Measurements from ENCODE around the gene TTC24. TPM values are rescaled to one million over a fixed set of nuclear protein-coding genes. Genes with fewer than 3 reads are reported as not detected.

Gene TTC24
- total and polyA plus RNA-seq, 10 of the 15 experiments (the other 5 are each of a cell fraction or from before 2014, with no cell fraction given): 0.05 to 6.4 (median 2.9) TPM; not detected in 1

GRCh38 chr1:156566436-156566835 is 13.1 kb upstream of the TTC24 start:
- ChIA-PET POLR2A (no interaction called here), SMC1A (ENCODE audit: uncharacterized antibody, unreplicated experiment) (interaction anchor here (1.0 to 2.7 kb wide), 2 partner anchors 12 to 86 kb away, joined by 3 to 9 read pairs; no protein-coding TSS in a partner anchor), RAD21 (ENCODE audit: unreplicated experiment) (no interaction called here), CTCF (interaction anchor here (1.9 kb wide), 1 partner anchor 120 kb away, joined by 6 read pairs; no protein-coding TSS in a partner anchor)
- Histone ChIP-seq H3K36me3 (ENCODE audit: control insufficient read depth in 2 of 2, insufficient read depth in 2 of 2, low read length in 1 of 2) (no peaks in the 10 kb centered on the region), H2AFZ (ENCODE audit: control insufficient read depth, low read depth, low read length) (no peak overlapping the region), H4K20me1 (ENCODE audit: control insufficient read depth, insufficient read depth) (no peaks in the 10 kb centered on the region), H3K27me3 (replicated peaks in 1 of 2; ENCODE audit: control insufficient read depth in 2 of 2, insufficient read depth in 2 of 2, low read length in 1 of 2) (no peaks in the 10 kb centered on the region), H3K4me1 (ENCODE audit: control insufficient read depth, insufficient read depth, low read length) (0 out of 2 replicates have a peak, but pooled peaks cover under 1% of the 10 kb centered on the region), H3K27ac (ENCODE audit: control insufficient read depth, insufficient read depth) (no peak overlapping the region), H3K9me3 (replicated peaks; ENCODE audit: control insufficient read depth, insufficient read depth, low read length) (no peaks in the 10 kb centered on the region), H3K9ac (ENCODE audit: control insufficient read depth, insufficient read depth, low read length) (no peak overlapping the region), H3K4me2 (ENCODE audit: control insufficient read depth, insufficient read depth) (no peak overlapping the region), H3K4me3 (no peak overlapping the region), H3K79me2 (ENCODE audit: control insufficient read depth, insufficient read depth, low read length) (no peaks in the 10 kb centered on the region)
- WGBS (ENCODE audit: insufficient coverage, insufficient replicate concordance, low lambda C conversion rate, missing lambda C conversion rate): 100% methylated on average over 4 of the region's 4 CpGs
- in situ Hi-C loops (cut with MboI) (no loop called here), intact Hi-C loops (cut with micrococcal nuclease; ENCODE audit: unreplicated experiment) (no loop called here)
- ATAC-seq: no peak
- FAIRE-seq: no peak
- BruUV-seq (replicated peaks): no TSS peak
- TF ChIP-seq IRF4 (IDR thresholded peaks at IDR 0.05; ENCODE audit: low read depth, low read length) (no peak), POLR2A (IDR thresholded peaks at IDR 0.05; ENCODE audit: low read depth, low read length) (no peak), BRCA1 (IDR thresholded peaks at IDR 0.05; ENCODE audit: low read depth, low read length) (no peak), ZNF207 (IDR thresholded peaks at IDR 0.05; ENCODE audit: borderline replicate concordance) (no peak)
- no peak for DNase-seq (ENCODE audit: low read depth, low spot score)

DNA sequence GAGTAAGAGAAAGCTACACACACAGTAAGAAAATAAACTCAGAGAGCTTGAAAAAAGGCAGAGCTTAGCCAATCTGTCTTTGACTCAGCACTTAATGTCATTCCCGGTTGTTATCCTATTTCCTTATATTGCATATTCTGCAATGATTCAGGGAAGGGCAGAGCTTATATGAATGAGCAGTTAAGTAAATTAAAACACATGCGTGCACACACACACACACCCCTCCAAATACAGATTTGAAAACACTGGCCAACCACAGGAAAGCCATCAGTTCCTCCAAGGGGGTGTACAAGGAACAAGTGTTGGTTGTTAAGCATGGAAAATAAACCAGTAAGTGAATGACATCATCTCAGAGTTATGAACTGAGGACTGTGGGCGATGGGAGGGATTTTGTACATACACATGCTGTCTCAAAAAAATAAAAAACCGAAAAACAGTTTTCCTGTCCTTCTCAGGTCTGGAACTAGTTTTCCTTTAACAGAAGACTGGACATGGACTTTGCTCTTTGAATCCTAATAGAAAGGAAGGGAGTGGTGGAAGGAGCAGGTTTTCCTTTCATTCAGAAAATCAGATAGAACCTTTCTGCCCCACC is 8.2 kb upstream of the TTC24 start:
- no peak for DNase-seq (ENCODE audit: low read depth, low spot score)
- FAIRE-seq: no peak
- in situ Hi-C loops (cut with MboI): no loop called here
- ATAC-seq: no peak
- H3K9ac ChIP-seq (ENCODE audit: control insufficient read depth, insufficient read depth, low read length): peak overlapping the region; percentile 64; the same call in 1 of the 2 replicates
- no TSS peak for BruUV-seq (replicated peaks)
- ChIA-PET RAD21 (ENCODE audit: unreplicated experiment) (interaction anchor here (0.5 to 1.9 kb wide), 7 partner anchors 11 to 235 kb away, joined by 3 to 8 read pairs (median 4); partner anchors contain the start of gene MEF2D), POLR2A (interaction anchor here (0.6 to 1.4 kb wide), 4 partner anchors 70 to 129 kb away, joined by 4 to 5 read pairs (median 4); partner anchors contain the start of gene MEF2D), SMC1A (ENCODE audit: uncharacterized antibody, unreplicated experiment) (interaction anchor here (0.7 to 2.6 kb wide), 14 partner anchors 12 to 90 kb away, joined by 3 to 8 read pairs (median 3); partner anchors contain the start of genes MEF2D and NAXE), CTCF (interaction anchor here (0.6 to 2.7 kb wide), 14 partner anchors 10 to 1208 kb away, joined by 3 to 16 read pairs (median 4); partner anchors contain the start of genes GPATCH4 and HAPLN2)
- no peak overlapping the region; the same call in 1 of the 2 replicates for H2AFZ ChIP-seq (ENCODE audit: control insufficient read depth, low read depth, low read length)
- peak overlapping the region; percentile 84 for H3K4me2 ChIP-seq (ENCODE audit: control insufficient read depth, insufficient read depth)
- H3K4me1 ChIP-seq (ENCODE audit: control insufficient read depth, insufficient read depth, low read length): 0 out of 2 replicates have a peak, but pooled peaks cover 3% of the 10 kb centered on the region
- no peaks in the 10 kb centered on the region for H3K9me3 ChIP-seq (replicated peaks; ENCODE audit: control insufficient read depth, insufficient read depth, low read length)
- no peak for TF ChIP-seq ASH2L (IDR thresholded peaks at IDR 0.05; ENCODE audit: borderline replicate concordance, low read depth)
- TF ChIP-seq ATF7 (IDR thresholded peaks at IDR 0.05; ENCODE audit: low read depth): peak; percentile 64
- no peak for TF ChIP-seq RAD51 (IDR thresholded peaks at IDR 0.05)
- TF ChIP-seq BCL11A (IDR thresholded peaks at IDR 0.05; ENCODE audit: low read depth, low read length): no peak
- no peak for TF ChIP-seq JUND (IDR thresholded peaks at IDR 0.05; ENCODE audit: low read depth, low read length)
- no peak for TF ChIP-seq SP1 (IDR thresholded peaks at IDR 0.05; ENCODE audit: low read depth, low read length)
- TF ChIP-seq RAD21 (IDR thresholded peaks at IDR 0.05; ENCODE audit: insufficient read depth, low read depth, low read length): no peak
- TF ChIP-seq SIX5 (IDR thresholded peaks at IDR 0.05; ENCODE audit: low read depth, low read length, severe bottlenecking): no peak
- TF ChIP-seq NR2F1 (conservative IDR thresholded peaks at IDR 0.05): no peak
- TF ChIP-seq SREBF1 (IDR thresholded peaks at IDR 0.05; ENCODE audit: low read length): no peak
- TF ChIP-seq RUNX3 (IDR thresholded peaks at IDR 0.05; ENCODE audit: low read length): peak; percentile 23; the same call in 1 of the 2 replicates
- no peak for TF ChIP-seq SMAD1 (IDR thresholded peaks at IDR 0.05; ENCODE audit: low read depth, partially characterized antibody)
- no peak for TF ChIP-seq RB1 (IDR thresholded peaks at IDR 0.05; ENCODE audit: borderline replicate concordance)
- H4K20me1 ChIP-seq (ENCODE audit: control insufficient read depth, insufficient read depth): no peaks in the 10 kb centered on the region
- intact Hi-C loops (cut with micrococcal nuclease; ENCODE audit: unreplicated experiment): no loop called here
- H3K27ac ChIP-seq (ENCODE audit: control insufficient read depth, insufficient read depth): no peak overlapping the region
- H3K27me3 ChIP-seq (replicated peaks in 1 of 2; ENCODE audit: control insufficient read depth in 2 of 2, insufficient read depth in 2 of 2, low read length in 1 of 2): no peaks in the 10 kb centered on the region; a peak in 1 of 4 replicates
- H3K4me3 ChIP-seq: peak overlapping the region; percentile 73
- no peaks in the 10 kb centered on the region for H3K79me2 ChIP-seq (ENCODE audit: control insufficient read depth, insufficient read depth, low read length)
- 62% methylated on average over 4 of the region's 4 CpGs for WGBS (ENCODE audit: insufficient coverage, insufficient replicate concordance, low lambda C conversion rate, missing lambda C conversion rate)
- no peaks in the 10 kb centered on the region for H3K36me3 ChIP-seq (ENCODE audit: control insufficient read depth in 2 of 2, insufficient read depth in 2 of 2, low read length in 1 of 2)

Data from GM12878 (cell line).